Stimulated activated CD4-positive, alpha-beta T cell treated with anti-CD3 and anti-CD28 coated beads, Interleukin-15, amount 100 ng/mL, for 24 hours (primary cell): ENCODE measurements around the gene CEP20.
"Not testable (repeated sequence)": the region's sequence is repeated elsewhere in the genome, so short reads cannot be mapped to it uniquely, and the experiment has no call there.

Source experiments
- DNase-seq: peaks from one replicate; pipeline ENCODE4 v3.0.0-alpha.2; 2020

Gene CEP20, protein sequence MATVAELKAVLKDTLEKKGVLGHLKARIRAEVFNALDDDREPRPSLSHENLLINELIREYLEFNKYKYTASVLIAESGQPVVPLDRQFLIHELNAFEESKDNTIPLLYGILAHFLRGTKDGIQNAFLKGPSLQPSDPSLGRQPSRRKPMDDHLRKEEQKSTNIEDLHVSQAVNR

DNA sequence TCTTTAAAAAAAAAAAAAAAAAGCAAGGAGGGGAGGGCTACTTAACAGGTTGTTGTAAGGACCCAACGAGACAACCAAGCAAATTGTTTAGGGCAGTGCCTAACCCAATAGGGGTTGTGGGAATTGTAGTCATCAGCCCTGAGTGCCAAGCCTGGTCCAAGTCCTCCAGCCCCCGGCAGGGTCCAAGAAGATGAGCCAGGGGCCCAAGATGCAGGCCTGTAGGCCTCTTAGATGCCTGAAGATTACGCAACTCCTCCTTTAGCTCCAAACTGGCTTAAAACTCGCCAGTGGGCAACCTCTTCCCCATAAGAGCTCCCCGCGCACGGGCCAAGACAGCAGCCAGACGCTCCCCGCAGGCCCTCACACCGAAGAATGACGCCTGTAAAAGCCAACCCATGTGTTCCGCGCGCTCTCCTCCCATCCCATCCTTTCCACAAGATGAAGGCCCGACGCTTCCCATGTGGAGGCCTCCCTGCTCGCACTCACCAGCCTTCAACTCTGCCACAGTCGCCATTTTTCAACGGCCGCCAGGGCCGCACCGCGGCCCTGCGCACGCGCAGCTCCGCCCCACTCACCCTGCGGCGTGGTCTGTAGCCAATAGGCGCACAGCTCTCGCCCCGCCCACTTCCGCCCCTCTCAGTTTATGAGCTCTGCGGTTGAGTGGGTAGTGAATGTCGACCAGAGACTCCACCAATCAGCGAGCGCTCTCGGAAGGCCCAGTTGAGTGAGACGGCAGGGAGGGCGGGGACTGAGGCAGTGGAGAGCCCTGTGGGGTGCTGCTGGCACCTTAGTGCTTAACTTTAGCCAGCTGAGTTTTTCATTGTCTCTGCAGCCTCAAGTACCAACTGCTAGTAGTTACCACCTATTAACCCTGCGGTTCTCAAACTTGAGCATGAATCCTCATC lies at the start of gene CEP20:
Gene CEP20 (minus strand): TSS at position 532 of the 905 bp plus-strand sequence. CDS start 18 bp downstream, at position 514.
- DNase-seq = peak; percentile 100

- DNase-seq = not testable (repeated sequence)
Measured at GRCh38 chr16:15936809-15937208, 48.4 kb upstream of the CEP20 start.

GRCh38 chr16:15934991-15935390 lies 46.6 kb upstream of the CEP20 start:
- no peak for DNase-seq

DNA sequence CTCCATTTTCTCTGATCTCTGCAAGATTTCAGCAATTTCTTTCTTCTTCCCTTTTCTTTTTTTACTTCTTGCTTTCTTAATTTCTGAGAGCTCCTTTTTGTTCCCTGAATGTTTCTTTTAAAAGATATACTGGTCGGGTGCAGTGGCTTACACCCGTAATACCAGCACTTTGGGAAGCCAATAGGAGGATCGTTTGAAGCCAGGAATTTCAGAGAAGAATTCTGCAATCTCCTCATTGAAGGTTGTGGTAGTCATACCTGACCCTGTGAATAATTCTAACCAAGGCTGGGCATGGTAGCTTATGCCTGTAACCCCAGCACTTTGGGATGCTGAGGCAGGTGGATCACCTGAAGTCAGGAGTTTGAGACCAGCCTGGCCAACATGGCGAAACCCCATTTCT lies 45.4 kb upstream of the CEP20 start:
- DNase-seq = no peak

GRCh38 chr16:15932939-15933338 lies 44.5 kb upstream of the CEP20 start:
- no peak for DNase-seq

DNA sequence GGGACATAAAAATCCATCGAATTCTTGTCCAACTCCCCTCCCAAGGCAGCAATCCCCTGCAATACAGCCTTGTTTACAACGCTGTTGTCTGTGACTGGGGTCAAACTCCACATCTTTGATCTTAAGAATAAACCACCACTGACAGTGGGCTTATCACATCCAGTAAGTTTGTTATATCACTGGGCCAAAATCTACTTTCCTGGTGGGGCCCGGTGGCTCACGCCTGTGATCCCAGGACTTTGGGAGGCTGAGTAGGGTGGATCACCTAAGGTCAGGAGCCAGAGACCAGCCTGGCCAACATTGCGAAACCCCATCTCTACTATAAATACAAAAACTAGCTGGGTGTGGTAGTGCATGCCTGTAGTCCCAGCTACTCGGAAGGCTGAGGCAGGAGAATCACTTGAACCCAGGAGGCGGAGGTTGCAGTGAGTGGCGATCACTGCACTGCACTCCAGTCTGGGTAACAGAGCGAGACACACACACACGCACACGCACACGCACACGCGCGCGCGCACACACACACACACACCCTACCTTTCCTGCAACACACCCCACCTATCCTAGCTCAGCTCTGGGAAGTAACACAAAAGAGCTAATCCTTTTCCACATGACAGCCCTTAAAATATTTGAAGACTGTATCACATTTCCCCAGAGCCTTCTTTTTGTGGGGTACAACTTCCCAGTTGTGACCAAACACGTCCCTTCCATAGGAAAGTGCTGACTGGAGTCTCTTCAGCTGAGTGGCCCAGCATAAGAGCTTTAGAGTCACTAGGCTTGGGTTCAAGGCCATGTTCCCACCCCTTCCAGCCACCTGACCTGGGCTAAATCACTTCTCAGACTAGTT lies 40.1 kb upstream of the CEP20 start:
- DNase-seq = no peak

- DNase-seq = no peak
Measured at GRCh38 chr16:15925631-15926030, 37.2 kb upstream of the CEP20 start.

GRCh38 chr16:15924996-15925395 lies 36.6 kb upstream of the CEP20 start:
- no peak for DNase-seq

DNA sequence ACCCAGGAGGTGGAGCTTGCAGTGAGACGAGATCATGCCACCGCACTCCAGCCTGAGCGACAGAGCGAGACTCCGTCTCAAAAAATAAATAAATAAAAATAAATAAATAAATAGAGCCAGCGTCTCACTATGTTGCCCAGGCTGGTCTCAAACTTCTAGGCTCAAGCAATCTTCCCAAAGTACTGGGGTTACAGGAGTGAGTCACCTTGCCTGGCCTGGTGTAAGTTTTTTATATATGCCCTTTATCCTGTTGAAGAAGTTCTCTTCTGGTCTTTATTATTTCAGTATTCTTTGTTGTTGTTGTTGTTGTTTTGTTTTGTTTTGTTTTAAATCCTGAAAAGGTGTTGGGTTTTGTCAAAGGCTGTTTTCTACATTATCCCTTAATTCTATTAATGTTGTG lies 30.9 kb upstream of the CEP20 start:
- no peak for DNase-seq

DNA sequence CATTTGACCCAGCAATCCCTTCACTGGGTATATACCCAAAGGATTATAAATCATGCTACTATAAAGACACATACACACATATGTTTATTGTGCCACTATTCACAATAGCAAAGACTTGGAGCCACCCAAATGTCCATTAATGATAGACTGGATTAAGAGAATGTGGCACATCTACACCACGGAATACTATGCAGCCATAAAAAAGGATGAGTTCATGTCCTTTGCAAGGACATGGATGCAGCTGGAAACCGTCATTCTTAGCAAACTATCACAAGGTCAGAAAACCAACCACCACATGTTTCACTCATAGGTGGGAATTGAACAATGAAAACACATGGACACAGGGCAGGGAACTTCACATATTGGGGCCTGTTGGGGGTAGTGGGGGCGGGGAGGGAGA lies 29.9 kb upstream of the CEP20 start:
- DNase-seq = not testable (repeated sequence)

- DNase-seq = no peak
Measured at GRCh38 chr16:15916323-15916722, 27.9 kb upstream of the CEP20 start.

- DNase-seq = no peak
Measured at GRCh38 chr16:15915555-15916081, 27.2 kb upstream of the CEP20 start.

- no peak for DNase-seq
Measured at GRCh38 chr16:15913046-15913698, 24.8 kb upstream of the CEP20 start.

DNA sequence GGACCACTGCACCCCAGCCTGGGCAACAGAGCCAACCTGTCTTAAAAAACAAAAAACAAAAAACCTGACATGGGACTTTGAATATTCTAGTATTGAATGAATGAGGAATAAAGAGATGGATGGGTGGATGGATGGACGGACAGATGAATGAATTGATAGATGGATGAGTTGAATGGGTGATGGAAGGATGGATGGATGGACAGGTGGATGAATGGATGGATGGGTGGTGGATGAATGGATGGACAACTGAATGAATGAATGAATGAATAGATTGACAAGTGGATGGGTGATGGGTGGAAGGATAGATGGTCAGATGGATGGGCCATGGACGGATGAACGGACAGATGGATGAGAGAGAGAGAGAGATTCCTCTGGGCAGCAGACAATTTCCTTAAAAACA lies 22.8 kb upstream of the CEP20 start:
- DNase-seq = no peak

GRCh38 chr16:15907863-15908478 lies 19.6 kb upstream of the CEP20 start:
- peak; percentile 55 for DNase-seq

DNA sequence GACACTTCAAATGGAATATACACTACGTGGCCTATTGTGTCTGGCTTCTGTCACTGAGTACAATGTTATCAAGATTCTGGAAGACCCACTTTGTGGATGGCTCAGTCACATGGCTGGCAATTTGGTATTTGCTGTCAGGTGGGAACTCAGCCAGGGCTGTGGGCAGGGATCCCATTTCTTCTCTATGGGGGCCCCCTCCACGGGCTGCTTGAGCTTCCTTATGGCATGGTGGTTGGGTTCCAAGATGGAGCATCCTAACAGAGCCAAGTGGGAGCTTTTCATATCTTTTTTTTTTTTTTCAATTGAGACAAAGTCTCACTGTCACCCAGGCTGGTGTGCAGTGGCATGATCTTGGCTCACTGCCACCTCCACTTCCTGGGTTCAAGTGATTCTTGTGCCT lies 18.0 kb upstream of the CEP20 start:
- DNase-seq = no peak

DNA sequence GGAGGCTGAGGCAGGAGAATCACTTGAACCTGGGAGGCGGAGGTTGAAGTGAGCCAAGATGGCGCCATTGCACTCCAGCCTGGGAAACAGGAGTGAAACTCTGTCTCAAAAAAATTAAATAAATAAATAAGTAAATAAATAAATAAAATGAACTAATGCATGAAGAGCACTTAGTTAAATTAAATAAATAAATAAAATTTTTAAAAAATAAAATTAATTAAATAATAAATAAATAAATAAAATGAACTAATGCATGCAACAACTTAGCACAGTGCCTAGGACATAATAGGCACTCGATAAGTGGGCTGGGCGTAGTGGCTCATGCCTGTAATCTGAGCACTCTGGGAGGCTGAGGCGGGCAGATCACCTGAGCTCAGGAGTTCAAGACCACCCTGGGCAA lies 15.6 kb upstream of the CEP20 start:
- no peak for DNase-seq

- no peak for DNase-seq
Measured at GRCh38 chr16:15900901-15901500, 12.6 kb upstream of the CEP20 start.

GRCh38 chr16:15900357-15900756 lies 12.0 kb upstream of the CEP20 start:
- DNase-seq = no peak

DNA sequence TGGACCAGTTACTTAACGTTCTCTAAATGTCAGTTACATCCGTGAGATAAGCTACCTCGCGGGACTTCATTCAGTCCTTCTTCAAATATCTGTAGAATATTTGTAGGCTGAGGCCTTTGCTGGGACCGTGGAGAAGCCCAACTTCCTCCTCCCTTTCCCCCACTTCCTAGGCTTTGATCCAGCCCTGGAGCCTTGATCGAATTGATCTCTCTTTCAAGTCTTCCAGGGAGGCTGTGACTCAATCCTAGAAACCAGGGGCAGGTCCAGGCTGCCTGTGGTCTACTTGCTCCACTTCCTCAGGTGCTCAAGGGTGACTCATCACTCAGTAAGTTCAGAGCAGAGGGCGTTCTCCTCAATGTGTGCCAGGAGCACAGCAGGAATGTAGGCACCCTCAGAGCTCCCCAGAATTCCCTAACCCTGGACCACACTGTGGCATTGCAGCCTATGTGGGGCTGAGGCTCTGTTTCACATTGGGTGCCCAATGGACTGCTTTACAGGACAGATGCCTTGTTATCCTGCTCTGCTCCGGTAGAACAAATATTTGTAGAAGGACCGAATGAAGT lies 11.2 kb upstream of the CEP20 start:
- DNase-seq = peak; percentile 63

- no peak for DNase-seq
Measured at GRCh38 chr16:15898654-15899053, 10.3 kb upstream of the CEP20 start.
